ENCODE measurements around the gene CBLIF. TPM values are rescaled to one million over a fixed set of nuclear protein-coding genes. Genes with fewer than 3 reads are reported as not detected.

CBLIF gene
- total and polyA plus RNA-seq, 2 of the 13 experiments (the other 11 are each of a cell fraction or from before 2014, with no cell fraction given), result not detected

DNA sequence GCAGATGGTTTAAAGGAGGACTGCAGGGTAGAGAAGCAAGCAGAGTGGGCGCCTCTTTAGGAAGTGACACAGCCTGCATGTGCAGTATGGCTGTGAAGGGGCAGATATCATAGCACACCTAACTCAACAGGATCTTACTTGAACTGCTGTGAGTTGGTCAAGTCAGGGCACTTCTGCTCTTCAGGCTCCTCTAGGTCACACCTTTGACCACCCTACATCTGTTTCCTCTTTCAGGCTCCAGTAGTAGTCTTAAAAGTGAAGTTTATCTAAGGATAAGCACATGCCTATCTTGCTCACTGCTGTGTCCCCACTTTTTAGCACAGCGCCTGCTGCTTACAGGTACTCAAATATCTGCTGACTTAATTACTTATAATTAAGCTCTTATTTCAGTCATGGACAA is 41.2 kb downstream of the CBLIF start:
- Histone ChIP-seq H3K4me2 (ENCODE audit: low read depth, low read length) (no peak overlapping the region), H3K9ac (ENCODE audit: insufficient read depth, low read depth, low read length) (no peak overlapping the region), H3K36me3 (replicated peaks in 1 of 2; ENCODE audit: control insufficient read depth in 1 of 2, insufficient read depth in 2 of 2, low read length in 2 of 2) (peaks cover 8 to 25% of the 10 kb centered on the region in 2 experiments), H3K9me3 (ENCODE audit: low read length) (no peaks in the 10 kb centered on the region), H2AFZ (ENCODE audit: low read length) (no peak overlapping the region), H3K79me2 (ENCODE audit: insufficient read depth, low read length) (no peaks in the 10 kb centered on the region), H3K4me1 (ENCODE audit: insufficient read depth, low read length) (peaks cover 25% of the 10 kb centered on the region), H3K27me3 (ENCODE audit: control insufficient read depth in 1 of 2, insufficient read depth in 2 of 2, low read length in 2 of 2) (no peaks in the 10 kb centered on the region), H4K20me1 (ENCODE audit: insufficient read depth, low read length) (no peaks in the 10 kb centered on the region), H3K27ac (ENCODE audit: extremely low read length, insufficient read depth, low read length) (no peak overlapping the region), H3K4me3 (replicated peaks in 1 of 3; ENCODE audit: insufficient read depth in 1 of 3, low read depth in 2 of 3, low read length in 3 of 3) (no peak overlapping the region)
- no TSS peak for BruUV-seq (replicated peaks)
- FAIRE-seq (no peak), ATAC-seq (no peak), DNase-seq (ENCODE audit: low spot score) (no peak)
- intact Hi-C loops (cut with micrococcal nuclease; ENCODE audit: unreplicated experiment) (loop anchor here (5.0 to 10.0 kb wide), 2 partner anchors 139 to 252 kb away; partner anchors contain the start of gene PATL1), in situ Hi-C loops (cut with HindIII; ENCODE audit: extremely low pct_ligation_motif_present, low pct_unique_long_range_greater_than_20kb) (loop anchor here (5.0 to 10.0 kb wide), 2 partner anchors 47 to 129 kb away; partner anchors contain the start of gene STX3)
- ChIA-PET POLR2A (no interaction called here), CTCF (ENCODE audit: low intra/inter-chr PET ratio, low total read pairs) (no interaction called here)
- 91% methylated on average over 2 of the region's 2 CpGs for WGBS (ENCODE audit: low lambda C conversion rate)
- TF ChIP-seq, protein P1, sequence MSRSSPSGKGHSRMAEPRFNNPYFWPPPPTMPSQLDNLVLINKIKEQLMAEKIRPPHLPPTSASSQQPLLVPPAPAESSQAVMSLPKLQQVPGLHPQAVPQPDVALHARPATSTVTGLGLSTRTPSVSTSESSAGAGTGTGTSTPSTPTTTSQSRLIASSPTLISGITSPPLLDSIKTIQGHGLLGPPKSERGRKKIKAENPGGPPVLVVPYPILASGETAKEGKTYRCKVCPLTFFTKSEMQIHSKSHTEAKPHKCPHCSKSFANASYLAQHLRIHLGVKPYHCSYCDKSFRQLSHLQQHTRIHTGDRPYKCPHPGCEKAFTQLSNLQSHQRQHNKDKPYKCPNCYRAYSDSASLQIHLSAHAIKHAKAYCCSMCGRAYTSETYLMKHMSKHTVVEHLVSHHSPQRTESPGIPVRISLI (CRISPR knock-in tag; IDR thresholded peaks at IDR 0.05; ENCODE audit: borderline replicate concordance), result no peak
- TF ChIP-seq NCOA5 (CRISPR knock-in tag; IDR thresholded peaks at IDR 0.05) (no peak), ZEB1 (IDR thresholded peaks at IDR 0.05; ENCODE audit: insufficient replicate concordance, low read depth) (no peak), RAD21 (CRISPR knock-in tag; IDR thresholded peaks at IDR 0.05) (no peak), MXD4 (CRISPR knock-in tag; IDR thresholded peaks at IDR 0.05) (no peak), ZNF317 (CRISPR knock-in tag; IDR thresholded peaks at IDR 0.05) (no peak), KDM4B (CRISPR knock-in tag; IDR thresholded peaks at IDR 0.05) (no peak), THAP11 (CRISPR knock-in tag; IDR thresholded peaks at IDR 0.05) (no peak), ZNF350 (CRISPR knock-in tag; IDR thresholded peaks at IDR 0.05; ENCODE audit: borderline replicate concordance, low read depth) (no peak)
- TF ChIP-seq, protein P2, sequence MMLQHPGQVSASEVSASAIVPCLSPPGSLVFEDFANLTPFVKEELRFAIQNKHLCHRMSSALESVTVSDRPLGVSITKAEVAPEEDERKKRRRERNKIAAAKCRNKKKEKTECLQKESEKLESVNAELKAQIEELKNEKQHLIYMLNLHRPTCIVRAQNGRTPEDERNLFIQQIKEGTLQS (CRISPR knock-in tag; IDR thresholded peaks at IDR 0.05), result no peak
- TF ChIP-seq, protein P3, sequence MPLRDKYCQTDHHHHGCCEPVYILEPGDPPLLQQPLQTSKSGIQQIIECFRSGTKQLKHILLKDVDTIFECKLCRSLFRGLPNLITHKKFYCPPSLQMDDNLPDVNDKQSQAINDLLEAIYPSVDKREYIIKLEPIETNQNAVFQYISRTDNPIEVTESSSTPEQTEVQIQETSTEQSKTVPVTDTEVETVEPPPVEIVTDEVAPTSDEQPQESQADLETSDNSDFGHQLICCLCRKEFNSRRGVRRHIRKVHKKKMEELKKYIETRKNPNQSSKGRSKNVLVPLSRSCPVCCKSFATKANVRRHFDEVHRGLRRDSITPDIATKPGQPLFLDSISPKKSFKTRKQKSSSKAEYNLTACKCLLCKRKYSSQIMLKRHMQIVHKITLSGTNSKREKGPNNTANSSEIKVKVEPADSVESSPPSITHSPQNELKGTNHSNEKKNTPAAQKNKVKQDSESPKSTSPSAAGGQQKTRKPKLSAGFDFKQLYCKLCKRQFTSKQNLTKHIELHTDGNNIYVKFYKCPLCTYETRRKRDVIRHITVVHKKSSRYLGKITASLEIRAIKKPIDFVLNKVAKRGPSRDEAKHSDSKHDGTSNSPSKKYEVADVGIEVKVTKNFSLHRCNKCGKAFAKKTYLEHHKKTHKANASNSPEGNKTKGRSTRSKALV (CRISPR knock-in tag; IDR thresholded peaks at IDR 0.05), result no peak
